ENCODE results near the gene TAS2R40. TPM values are rescaled to one million over a fixed set of nuclear protein-coding genes. Genes with fewer than 3 reads are reported as not detected.
A peak's percentile ranks its signal among the peaks of the same experiment; 100 is the strongest.

TAS2R40 gene
- total and polyA plus RNA-seq, 12 donors, result not detected

DNA sequence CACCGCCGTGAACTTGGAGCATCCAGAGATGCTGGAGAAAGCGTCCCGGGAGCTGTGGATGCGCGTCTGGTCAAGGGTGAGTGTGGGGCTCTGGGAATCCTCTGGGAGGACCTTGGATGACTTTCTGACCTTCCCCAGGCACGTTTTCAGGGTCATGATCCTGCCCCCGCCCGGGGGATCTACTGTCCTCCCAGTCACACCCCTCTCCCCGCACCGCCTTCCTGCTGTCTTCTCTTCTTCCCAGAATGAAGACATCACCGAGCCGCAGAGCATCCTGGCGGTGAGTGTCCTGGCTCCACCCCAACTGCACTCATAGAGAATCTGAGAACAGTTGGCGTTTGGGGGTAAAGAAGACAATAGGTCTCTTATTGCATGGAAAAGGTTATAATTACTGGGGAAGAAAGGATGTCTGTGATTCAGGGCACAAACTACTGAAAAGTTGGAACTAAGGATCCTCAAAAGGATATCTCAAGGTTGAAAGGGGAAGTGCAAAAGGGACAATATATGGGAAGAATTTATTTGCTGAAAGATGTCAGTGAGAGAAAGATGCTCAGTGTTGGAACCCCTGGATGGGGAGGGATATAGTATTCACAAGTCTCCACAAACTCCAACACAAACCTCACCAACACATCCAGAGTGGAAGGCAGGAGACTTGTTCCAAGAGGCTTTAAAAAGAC lies 43.3 kb downstream of the TAS2R40 start:
- no peak for TF ChIP-seq CTCF (IDR thresholded peaks at IDR 0.05)
- 58 to 66% methylated on average over 15 of the region's 15 CpGs for WGBS, 2 donors
- peak; percentile 15 to 25 for DNase-seq
- Histone ChIP-seq H3K4me3 (peak overlapping the region in 6 of 10 donors; percentile 64 to 89 (median 87)), H3K4me1 (peaks cover 10 to 34% (median 24%) of the 10 kb centered on the region in 9 donors), H3K36me3 (peaks cover 0 to 58% (median 20%) of the 10 kb centered on the region in 9 donors), H3K27me3 (no peaks in the 10 kb centered on the region), H3K27ac (peak overlapping the region in 7 of 10 donors; percentile 2 to 96 (median 94)), H3K9me3 (no peaks in the 10 kb centered on the region)
- intact Hi-C loops (cut with DNase I), result loop anchor here in 3 of 10 donors (2.0 to 10.0 kb wide), 2 partner anchors 20 to 120 kb away; partner anchors contain the start of genes TMEM139 (in 2 of the 3) and ZYX (in 1 of the 3)
- no peak for ATAC-seq

DNA sequence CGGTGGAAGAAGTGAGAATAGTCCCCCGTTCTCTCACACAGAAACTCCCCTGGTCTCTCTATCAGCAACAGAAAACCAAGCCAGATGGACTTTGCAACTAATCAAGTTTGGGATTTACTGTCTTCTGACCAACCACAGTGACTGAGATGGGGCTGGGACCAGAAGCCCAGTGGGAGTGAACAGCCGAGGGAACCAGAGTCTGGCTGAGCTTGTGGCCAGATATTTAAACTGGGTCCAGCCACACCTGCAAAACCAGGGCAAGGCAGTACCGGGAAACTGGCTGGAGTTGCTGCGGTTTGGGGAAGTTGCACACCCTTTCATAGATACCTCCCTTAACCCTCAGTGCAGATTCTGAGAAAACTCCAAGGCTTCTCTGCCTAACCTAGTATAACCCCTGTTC lies 47.4 kb downstream of the TAS2R40 start:
- intact Hi-C loops (cut with DNase I), result loop anchor here in 1 of 10 donors (10.0 kb wide), 1 partner anchor 116 kb away; the partner anchor contains the start of gene ZYX
- Histone ChIP-seq H3K27me3 (no peaks in the 10 kb centered on the region), H3K36me3 (peaks cover 0 to 70% (median 20%) of the 10 kb centered on the region in 9 donors), H3K27ac (no peak overlapping the region), H3K4me1 (peaks cover 7 to 22% (median 16%) of the 10 kb centered on the region in 9 donors), H3K9me3 (no peaks in the 10 kb centered on the region), H3K4me3 (no peak overlapping the region)
- no peak for TF ChIP-seq CTCF (IDR thresholded peaks at IDR 0.05)
- ATAC-seq (peak in 1 of 8 donors; percentile 23), DNase-seq (no peak)
- 79 to 81% methylated on average over 5 of the region's 5 CpGs for WGBS, 2 donors

- intact Hi-C loops (cut with DNase I), result no loop called here
- WGBS, 2 donors, result 91 to 97% methylated on average over 1 of the region's 1 CpG
- ATAC-seq, result no peak
These were observed 49.4 kb downstream of the TAS2R40 start for GRCh38 chr7:143271240-143271639.

More at GRCh38 chr7:143271240-143271639, 49.4 kb downstream of the TAS2R40 start:
- Histone ChIP-seq H3K27me3 (no peaks in the 10 kb centered on the region), H3K9me3 (no peaks in the 10 kb centered on the region), H3K36me3 (peaks cover 0 to 54% (median 20%) of the 10 kb centered on the region in 9 donors), H3K4me1 (peaks cover 0 to 2% (median 0%) of the 10 kb centered on the region in 9 donors), H3K4me3 (no peak overlapping the region), H3K27ac (no peak overlapping the region)
- no peak for DNase-seq
- no peak for TF ChIP-seq CTCF (IDR thresholded peaks at IDR 0.05)

Other genes with a start within 250 kb of the TAS2R40 start
- under 1 TPM in 1 of 10 donors, not detected in 9; 0.25 TPM for gene OR9A2, start 194.9 kb upstream of the TAS2R40 start, total RNA-seq
- not detected for gene OR9A2, start 194.9 kb upstream of the TAS2R40 start, polyA plus RNA-seq
- gene OR6V1, start 169.7 kb upstream of the TAS2R40 start, total RNA-seq, result not detected
- gene OR6V1, start 169.7 kb upstream of the TAS2R40 start, polyA plus RNA-seq, result not detected
- gene PIP, start 90.0 kb upstream of the TAS2R40 start, total RNA-seq, result not detected
- not detected for gene PIP, start 90.0 kb upstream of the TAS2R40 start, polyA plus RNA-seq
- gene TAS2R39, start 38.6 kb upstream of the TAS2R40 start, total RNA-seq, result not detected
- gene TAS2R39, start 38.6 kb upstream of the TAS2R40 start, polyA plus RNA-seq, result not detected
- 100 to 1,000 TPM; 251 to 294 (median 269) TPM for gene GSTK1, start 41.4 kb downstream of the TAS2R40 start, total RNA-seq
- gene GSTK1, start 41.4 kb downstream of the TAS2R40 start, polyA plus RNA-seq, result 100 to 1,000 TPM; 136 to 317 TPM
- gene TMEM139, start 62.9 kb downstream of the TAS2R40 start, total RNA-seq, result 10 to 100 TPM in 7 of 10 donors, 1 to 10 TPM in 3; 5.4 to 14.2 (median 11.1) TPM
- gene TMEM139, start 62.9 kb downstream of the TAS2R40 start, polyA plus RNA-seq, result 10 to 100 TPM in 1 of 2 donors, 1 to 10 TPM in 1; 2.6 to 18.0 TPM
- 10 to 100 TPM in 6 of 10 donors, 1 to 10 TPM in 4; 7.1 to 13.9 (median 10.2) TPM for gene CASP2, start 66.3 kb downstream of the TAS2R40 start, total RNA-seq
- gene CASP2, start 66.3 kb downstream of the TAS2R40 start, polyA plus RNA-seq, result 1 to 10 TPM; 4.4 to 8.0 TPM
- not detected for gene CLCN1, start 94.1 kb downstream of the TAS2R40 start, total RNA-seq
- gene CLCN1, start 94.1 kb downstream of the TAS2R40 start, polyA plus RNA-seq, result under 1 TPM in 1 of 2 donors, not detected in 1; 0.01 TPM
- 1 to 10 TPM in 1 of 10 donors, under 1 TPM in 8, not detected in 1; 0.07 to 1.2 (median 0.39) TPM for gene FAM131B, start 140.7 kb downstream of the TAS2R40 start, total RNA-seq
- under 1 TPM; 0.22 to 0.37 TPM for gene FAM131B, start 140.7 kb downstream of the TAS2R40 start, polyA plus RNA-seq
- 100 to 1,000 TPM in 2 of 10 donors, 10 to 100 TPM in 8; 48.5 to 148 (median 74.6) TPM for gene ZYX, start 159.3 kb downstream of the TAS2R40 start, total RNA-seq
- gene ZYX, start 159.3 kb downstream of the TAS2R40 start, polyA plus RNA-seq, result 100 to 1,000 TPM in 1 of 2 donors, 10 to 100 TPM in 1; 58.9 to 152 TPM
- gene EPHA1, start 186.8 kb downstream of the TAS2R40 start, total RNA-seq, result under 1 TPM in 1 of 10 donors, not detected in 9; 0.39 TPM
- under 1 TPM; 0.12 to 0.73 TPM for gene EPHA1, start 186.8 kb downstream of the TAS2R40 start, polyA plus RNA-seq
- not detected for gene TAS2R60, start 221.4 kb downstream of the TAS2R40 start, total RNA-seq
- gene TAS2R60, start 221.4 kb downstream of the TAS2R40 start, polyA plus RNA-seq, result not detected

Measured in heart right ventricle (tissue), 16 donors.